ENCODE data around the gene CYB5R4. TPM values are rescaled to one million over a fixed set of nuclear protein-coding genes. Genes with fewer than 3 reads are reported as not detected.

Gene CYB5R4
- total and polyA plus RNA-seq, 10 of the 15 experiments (the other 5 are each of a cell fraction or from before 2014, with no cell fraction given), result 13.4 to 61.1 (median 27.5) TPM

GRCh38 chr6:83901624-83902023, 42.1 kb downstream of the CYB5R4 start:
- H4K20me1 ChIP-seq (ENCODE audit: control insufficient read depth, insufficient read depth), result no peaks in the 10 kb centered on the region
- ChIA-PET CTCF (no interaction called here), POLR2A (no interaction called here), SMC1A (ENCODE audit: uncharacterized antibody, unreplicated experiment) (no interaction called here), RAD21 (ENCODE audit: unreplicated experiment) (no interaction called here)
- no TSS peak for BruUV-seq (replicated peaks)
- no peak overlapping the region for H2AFZ ChIP-seq (ENCODE audit: control insufficient read depth, low read depth, low read length)
- no peak overlapping the region for H3K27ac ChIP-seq (ENCODE audit: control insufficient read depth, insufficient read depth)
- no peak for DNase-seq (ENCODE audit: low read depth, low spot score)
- H3K4me2 ChIP-seq (ENCODE audit: control insufficient read depth, insufficient read depth), result no peak overlapping the region
- intact Hi-C loops (cut with micrococcal nuclease; ENCODE audit: unreplicated experiment), result no loop called here
- in situ Hi-C loops (cut with MboI), result no loop called here
- H3K4me3 ChIP-seq, result no peak overlapping the region
- no peaks in the 10 kb centered on the region for H3K27me3 ChIP-seq (replicated peaks in 1 of 2; ENCODE audit: control insufficient read depth in 2 of 2, insufficient read depth in 2 of 2, low read length in 1 of 2)
- H3K9me3 ChIP-seq (replicated peaks; ENCODE audit: control insufficient read depth, insufficient read depth, low read length), result peaks cover 3% of the 10 kb centered on the region; the same call in 2 of the 3 replicates
- FAIRE-seq, result no peak
- peaks cover 8% of the 10 kb centered on the region for H3K79me2 ChIP-seq (ENCODE audit: control insufficient read depth, insufficient read depth, low read length)
- peaks cover 0 to 2% of the 10 kb centered on the region in 2 experiments; a peak in 1 of 4 replicates for H3K36me3 ChIP-seq (ENCODE audit: control insufficient read depth in 2 of 2, insufficient read depth in 2 of 2, low read length in 1 of 2)
- 0% methylated on average over 1 of the region's 1 CpG for WGBS (ENCODE audit: insufficient coverage, insufficient replicate concordance, low lambda C conversion rate, missing lambda C conversion rate)
- TF ChIP-seq EGR1 (IDR thresholded peaks at IDR 0.05; ENCODE audit: borderline replicate concordance in 1 of 2, low read depth in 2 of 2, low read length in 2 of 2) (no peak), SUPT20H (IDR thresholded peaks at IDR 0.05; ENCODE audit: borderline replicate concordance, control insufficient read depth, low read depth, low read length) (no peak), NR2C2 (IDR thresholded peaks at IDR 0.05; ENCODE audit: borderline replicate concordance, control insufficient read depth, insufficient read length, low read depth) (no peak), BCLAF1 (IDR thresholded peaks at IDR 0.05) (no peak), ATF3 (IDR thresholded peaks at IDR 0.05; ENCODE audit: borderline replicate concordance, extremely low read depth, low read depth, low read length) (no peak), ZNF592 (IDR thresholded peaks at IDR 0.05) (no peak), BACH1 (IDR thresholded peaks at IDR 0.05; ENCODE audit: borderline replicate concordance) (no peak), POU2F2 (IDR thresholded peaks at IDR 0.05; ENCODE audit: borderline replicate concordance, low read depth, low read length) (no peak), KLF5 (IDR thresholded peaks at IDR 0.05; ENCODE audit: partially characterized antibody) (no peak), NR2C1 (IDR thresholded peaks at IDR 0.05) (no peak), IRF5 (IDR thresholded peaks at IDR 0.05; ENCODE audit: borderline replicate concordance) (no peak), CHD4 (IDR thresholded peaks at IDR 0.05) (no peak), IRF4 (IDR thresholded peaks at IDR 0.05; ENCODE audit: low read depth, low read length) (no peak), HDAC6 (IDR thresholded peaks at IDR 0.05; ENCODE audit: unreplicated experiment) (no peak), STAT1 (conservative IDR thresholded peaks at IDR 0.05) (no peak), TCF7 (IDR thresholded peaks at IDR 0.05; ENCODE audit: borderline replicate concordance) (no peak)
- no peak for ATAC-seq
- H3K9ac ChIP-seq (ENCODE audit: control insufficient read depth, insufficient read depth, low read length), result no peak overlapping the region
- no peaks in the 10 kb centered on the region for H3K4me1 ChIP-seq (ENCODE audit: control insufficient read depth, insufficient read depth, low read length)

Measured in GM12878 (cell line).